NOMO-1 (cell line): ENCODE measurements around the gene SLC35B2.

ENCODE experiments used
- DNase-seq, 2 experiments: peaks; one replicate each; lab custom pipeline; 2025; ENCODE audit not compliant: unreplicated experiment in 2 of 2; lab: John Stamatoyannopoulos, UW

The SLC35B2 gene

GRCh38 chr6:44286285-44286565 lies 28.9 kb upstream of the SLC35B2 start:
- no peak for DNase-seq

GRCh38 chr6:44285552-44286284 lies 28.4 kb upstream of the SLC35B2 start:
- DNase-seq: no peak

GRCh38 chr6:44284867-44285266 lies 27.5 kb upstream of the SLC35B2 start:
- no peak for DNase-seq

- DNase-seq: no peak
Observed at GRCh38 chr6:44284121-44284520, 26.8 kb upstream of the SLC35B2 start.

GRCh38 chr6:44278774-44279697 lies 21.7 kb upstream of the SLC35B2 start:
- no peak for DNase-seq

- DNase-seq: no peak
Observed at GRCh38 chr6:44278315-44278714, 21.0 kb upstream of the SLC35B2 start.

- no peak for DNase-seq
Observed at GRCh38 chr6:44277763-44278162, 20.4 kb upstream of the SLC35B2 start.

GRCh38 chr6:44276667-44277640 lies 19.6 kb upstream of the SLC35B2 start:
- no peak for DNase-seq

- no peak for DNase-seq
Observed at GRCh38 chr6:44275749-44276648, 18.7 kb upstream of the SLC35B2 start.

GRCh38 chr6:44275271-44275748 lies 18.0 kb upstream of the SLC35B2 start:
- no peak for DNase-seq

- no peak for DNase-seq
Observed at GRCh38 chr6:44273617-44274016, 16.3 kb upstream of the SLC35B2 start.

- DNase-seq: no peak
Observed at GRCh38 chr6:44272999-44273566, 15.8 kb upstream of the SLC35B2 start.

GRCh38 chr6:44272529-44272928 lies 15.2 kb upstream of the SLC35B2 start:
- no peak for DNase-seq

- no peak for DNase-seq
Observed at GRCh38 chr6:44271914-44272313, 14.6 kb upstream of the SLC35B2 start.

GRCh38 chr6:44271406-44271723 lies 14.0 kb upstream of the SLC35B2 start:
- DNase-seq: no peak

GRCh38 chr6:44270526-44271405 lies 13.4 kb upstream of the SLC35B2 start:
- DNase-seq: no peak

- no peak for DNase-seq
Observed at GRCh38 chr6:44269921-44270525, 12.7 kb upstream of the SLC35B2 start, which contains the start of gene TMEM151B. Gene TMEM151B, plus strand, starts transcription at chr6:44270450. Its CDS starts 293 bp downstream, at chr6:44270743.
